Hepatocyte (in vitro differentiated cells): ENCODE data around the gene KIF25.

ENCODE experiments used
- EZH2 ChIP-seq: fragments of 200-600 bp; sonication (generic); IDR thresholded peaks from 2 replicates; pipeline ENCODE4 v1.6.1; 2016; ENCODE audit warnings: antibody characterized with exemption, mild to moderate bottlenecking, borderline replicate concordance
- EZH2phosphoT487 ChIP-seq: fragments of 200-600 bp; sonication (generic); IDR thresholded peaks from one replicate; pipeline ENCODE4 v1.6.1; 2018; ENCODE audit warnings: antibody characterized with exemption, mild to moderate bottlenecking, low read depth, moderate library complexity; ENCODE audit not compliant: unreplicated experiment, severe bottlenecking
- TF ChIP-seq, protein P1 (sequence below): fragments of 200-600 bp; sonication (generic); IDR thresholded peaks from 2 replicates; pipeline ENCODE4 v1.5.1; 2016; ENCODE audit warnings: antibody characterized with exemption, mild to moderate bottlenecking; ENCODE audit not compliant: poor library complexity

GRCh38 chr6:168075216-168075615 is 77.7 kb downstream of the KIF25 start:
- TF ChIP-seq, protein P1, sequence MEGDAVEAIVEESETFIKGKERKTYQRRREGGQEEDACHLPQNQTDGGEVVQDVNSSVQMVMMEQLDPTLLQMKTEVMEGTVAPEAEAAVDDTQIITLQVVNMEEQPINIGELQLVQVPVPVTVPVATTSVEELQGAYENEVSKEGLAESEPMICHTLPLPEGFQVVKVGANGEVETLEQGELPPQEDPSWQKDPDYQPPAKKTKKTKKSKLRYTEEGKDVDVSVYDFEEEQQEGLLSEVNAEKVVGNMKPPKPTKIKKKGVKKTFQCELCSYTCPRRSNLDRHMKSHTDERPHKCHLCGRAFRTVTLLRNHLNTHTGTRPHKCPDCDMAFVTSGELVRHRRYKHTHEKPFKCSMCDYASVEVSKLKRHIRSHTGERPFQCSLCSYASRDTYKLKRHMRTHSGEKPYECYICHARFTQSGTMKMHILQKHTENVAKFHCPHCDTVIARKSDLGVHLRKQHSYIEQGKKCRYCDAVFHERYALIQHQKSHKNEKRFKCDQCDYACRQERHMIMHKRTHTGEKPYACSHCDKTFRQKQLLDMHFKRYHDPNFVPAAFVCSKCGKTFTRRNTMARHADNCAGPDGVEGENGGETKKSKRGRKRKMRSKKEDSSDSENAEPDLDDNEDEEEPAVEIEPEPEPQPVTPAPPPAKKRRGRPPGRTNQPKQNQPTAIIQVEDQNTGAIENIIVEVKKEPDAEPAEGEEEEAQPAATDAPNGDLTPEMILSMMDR = no peak
- TF ChIP-seq EZH2 (no peak), EZH2phosphoT487 (no peak)
